ENCODE results near the gene PLOD3.
"Not testable (repeated sequence)": the region's sequence is repeated elsewhere in the genome, so short reads cannot be mapped to it uniquely, and the experiment has no call there.

The PLOD3 gene

GRCh38 chr7:101212014-101212413, 5.4 kb downstream of the PLOD3 start:
- no peak for DNase-seq (ENCODE audit: low read depth in 2 of 2)

GRCh38 chr7:101211501-101211900, 5.9 kb downstream of the PLOD3 start:
- DNase-seq (ENCODE audit: low read depth in 2 of 2), result no peak

GRCh38 chr7:101210143-101210542, 7.2 kb downstream of the PLOD3 start:
- DNase-seq (ENCODE audit: low read depth in 2 of 2), result no peak

GRCh38 chr7:101208794-101209193, 8.6 kb downstream of the PLOD3 start:
- DNase-seq (ENCODE audit: low read depth in 2 of 2), result no peak

- DNase-seq (ENCODE audit: low read depth in 2 of 2), result no peak
Observed at GRCh38 chr7:101207459-101207858, 9.9 kb downstream of the PLOD3 start.

- no peak for DNase-seq (ENCODE audit: low read depth in 2 of 2)
Observed at GRCh38 chr7:101206665-101207042, 10.7 kb downstream of the PLOD3 start.

GRCh38 chr7:101205901-101206664, 11.3 kb downstream of the PLOD3 start:
- no peak for DNase-seq (ENCODE audit: low read depth in 2 of 2)

GRCh38 chr7:101203740-101204738, 13.3 kb downstream of the PLOD3 start:
- not testable (repeated sequence) for DNase-seq (ENCODE audit: low read depth in 2 of 2)

GRCh38 chr7:101202603-101202918, 14.8 kb downstream of the PLOD3 start:
- no peak for DNase-seq (ENCODE audit: low read depth in 2 of 2)

- no peak for DNase-seq (ENCODE audit: low read depth in 2 of 2)
Observed at GRCh38 chr7:101201695-101202602, 15.4 kb downstream of the PLOD3 start.

- no peak for DNase-seq (ENCODE audit: low read depth in 2 of 2)
Observed at GRCh38 chr7:101200862-101201599, 16.4 kb downstream of the PLOD3 start, which contains the start of gene MOGAT3. Gene MOGAT3 (minus strand): TSS chr7:101201036. CDS start chr7:101200854, 182 bp downstream.

- DNase-seq (ENCODE audit: low read depth in 2 of 2), result no peak
Observed at GRCh38 chr7:101200504-101200861, 16.9 kb downstream of the PLOD3 start.

GRCh38 chr7:101199522-101199921, 17.9 kb downstream of the PLOD3 start:
- DNase-seq (ENCODE audit: low read depth in 2 of 2), result not testable (repeated sequence)

- no peak for DNase-seq (ENCODE audit: low read depth in 2 of 2)
Observed at GRCh38 chr7:101198476-101198875, 18.9 kb downstream of the PLOD3 start.

- no peak for DNase-seq (ENCODE audit: low read depth in 2 of 2)
Observed at GRCh38 chr7:101197991-101198390, 19.4 kb downstream of the PLOD3 start.

- DNase-seq (ENCODE audit: low read depth in 2 of 2), result no peak
Observed at GRCh38 chr7:101195884-101196283, 21.5 kb downstream of the PLOD3 start.

- DNase-seq (ENCODE audit: low read depth in 2 of 2), result no peak
Observed at GRCh38 chr7:101189109-101189508, 28.3 kb downstream of the PLOD3 start.

- DNase-seq (ENCODE audit: low read depth in 2 of 2), result no peak
Observed at GRCh38 chr7:101186844-101187428, 30.4 kb downstream of the PLOD3 start.

- DNase-seq (ENCODE audit: low read depth in 2 of 2), result no peak
Observed at GRCh38 chr7:101186194-101186593, 31.2 kb downstream of the PLOD3 start.

- no peak for DNase-seq (ENCODE audit: low read depth in 2 of 2)
Observed at GRCh38 chr7:101185258-101185839, 32.0 kb downstream of the PLOD3 start.

Data from stimulated activated CD4-positive, alpha-beta T cell treated with anti-CD3 and anti-CD28 coated beads, Interleukin-1b, Interleukin-23, amount 100 ng/mL, for 1 hour (primary cell).